GM21360 (cell line): ENCODE measurements around the gene SMIM36.
"Not testable (repeated sequence)": the region's sequence is repeated elsewhere in the genome, so short reads cannot be mapped to it uniquely, and the experiment has no call there.

Experiments
- ATAC-seq: cut with Tn5 transposase; IDR thresholded peaks from one replicate; pipeline ENCODE4 v1.9.1; 2021; ENCODE audit warnings: mild to moderate bottlenecking, moderate library complexity; ENCODE audit not compliant: unreplicated experiment

The SMIM36 gene

GRCh38 chr17:55436224-55437158, 74.8 kb downstream of the SMIM36 start:
- peak; percentile 26 for ATAC-seq

GRCh38 chr17:55435408-55435807, 75.8 kb downstream of the SMIM36 start:
- ATAC-seq: no peak

- no peak for ATAC-seq
Observed at GRCh38 chr17:55434721-55435120, 76.5 kb downstream of the SMIM36 start.

GRCh38 chr17:55433629-55434422, 77.4 kb downstream of the SMIM36 start:
- no peak for ATAC-seq

DNA sequence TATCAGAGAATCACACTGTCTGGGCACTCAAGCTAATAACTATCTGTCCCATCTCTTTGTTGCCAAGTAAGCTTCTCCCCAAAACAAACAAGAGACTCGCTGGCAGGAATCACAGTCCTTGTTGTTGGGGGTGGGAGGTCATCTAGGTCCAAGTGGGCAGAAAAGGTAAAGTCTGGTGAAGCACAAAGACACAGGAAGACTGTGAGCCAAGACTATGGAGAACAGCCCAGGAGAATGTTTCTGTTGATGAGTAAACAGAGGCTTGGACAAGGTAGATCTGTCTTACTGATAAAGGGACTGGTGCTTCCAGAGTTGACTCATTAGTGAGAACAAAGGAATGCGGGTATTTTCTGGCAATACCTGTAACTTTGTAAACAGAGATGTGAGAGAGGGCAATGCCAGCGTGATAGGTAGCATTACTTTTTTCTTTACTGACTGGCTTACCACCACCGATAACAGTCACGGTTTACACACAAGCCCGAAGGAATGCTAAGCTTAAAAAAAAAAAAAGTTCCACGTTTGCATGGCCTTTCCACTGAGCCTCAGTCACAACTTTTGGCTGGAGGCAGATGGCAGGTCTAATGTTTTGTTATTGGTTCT, 78.1 kb downstream of the SMIM36 start:
- no peak for ATAC-seq

- no peak for ATAC-seq
Observed at GRCh38 chr17:55432358-55433028, 78.8 kb downstream of the SMIM36 start.

DNA sequence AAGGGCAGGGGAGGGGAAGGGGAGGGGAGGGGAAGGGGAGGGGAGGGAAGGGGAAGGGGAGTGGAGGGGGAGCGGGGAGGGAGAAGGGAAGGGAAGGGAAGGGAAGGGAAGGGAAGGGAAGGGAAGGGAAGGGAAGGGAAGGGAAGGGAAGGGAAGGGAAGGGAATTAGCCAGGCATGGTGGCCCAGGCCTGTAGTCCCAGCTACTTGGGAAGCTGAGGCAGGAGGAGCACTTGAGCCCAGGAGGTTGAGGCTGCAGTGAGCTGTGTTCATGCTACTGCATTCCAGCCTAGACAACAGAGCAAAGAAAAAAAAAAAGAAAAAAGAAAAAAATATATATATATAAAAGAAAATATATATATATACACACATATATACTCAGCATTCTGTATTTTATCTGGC, 79.3 kb downstream of the SMIM36 start:
- ATAC-seq: not testable (repeated sequence)

- ATAC-seq: no peak
Observed at GRCh38 chr17:55430541-55431288, 80.5 kb downstream of the SMIM36 start.

DNA sequence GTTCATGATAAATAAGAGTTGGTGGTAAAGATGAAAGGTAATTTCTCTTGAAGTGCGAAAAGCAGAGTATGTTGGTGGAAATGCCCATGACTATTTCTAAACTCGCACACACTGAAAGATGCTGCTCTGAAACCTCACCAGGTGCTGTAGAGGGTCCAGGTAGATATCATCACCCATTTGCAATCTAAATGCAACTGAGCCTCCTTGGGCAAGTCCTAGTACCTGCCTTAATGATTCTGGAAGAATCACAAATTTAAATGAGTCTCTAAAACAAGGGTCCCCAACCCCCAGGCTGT, 83.7 kb downstream of the SMIM36 start:
- peak; percentile 8 for ATAC-seq

DNA sequence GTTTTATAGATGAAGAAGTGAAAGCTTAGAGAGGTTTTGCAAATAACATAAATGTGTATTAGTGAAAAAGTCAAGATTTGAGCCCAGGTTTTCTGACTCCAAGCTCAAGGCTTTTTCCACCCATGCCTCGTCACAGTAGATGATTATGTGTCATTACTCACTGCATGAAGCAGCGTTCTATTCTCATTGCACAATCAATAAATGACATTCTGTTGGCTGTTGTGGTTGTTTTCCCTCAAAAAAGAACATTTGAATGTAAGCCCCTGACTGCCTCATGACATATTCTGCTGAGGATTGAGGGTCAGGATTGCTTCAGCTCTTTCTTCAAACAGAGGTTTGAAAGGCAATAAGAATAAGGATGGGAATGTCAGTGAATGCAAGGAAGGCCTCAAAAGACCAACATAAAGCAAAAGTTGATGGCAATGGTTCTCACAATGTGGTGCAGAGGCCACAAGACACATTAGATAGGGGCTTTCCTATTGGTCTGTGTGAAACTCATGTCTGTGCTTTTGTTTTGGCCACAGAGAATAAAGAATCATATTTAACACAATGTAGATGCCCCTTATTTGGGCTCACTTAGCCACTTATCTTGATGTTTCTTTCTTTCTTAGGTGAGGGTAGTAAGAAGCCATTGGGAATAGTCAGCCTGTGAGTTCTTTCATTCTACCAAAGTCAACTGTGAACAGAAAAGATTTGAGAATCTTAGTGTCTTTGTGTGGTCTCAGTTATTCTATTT, 84.2 kb downstream of the SMIM36 start:
- ATAC-seq: peak; percentile 40

- no peak for ATAC-seq
Observed at GRCh38 chr17:55424893-55425540, 86.2 kb downstream of the SMIM36 start.

GRCh38 chr17:55423535-55423934, 87.7 kb downstream of the SMIM36 start:
- ATAC-seq: no peak

- ATAC-seq: not testable (repeated sequence)
Observed at GRCh38 chr17:55422828-55423164, 88.5 kb downstream of the SMIM36 start.

DNA sequence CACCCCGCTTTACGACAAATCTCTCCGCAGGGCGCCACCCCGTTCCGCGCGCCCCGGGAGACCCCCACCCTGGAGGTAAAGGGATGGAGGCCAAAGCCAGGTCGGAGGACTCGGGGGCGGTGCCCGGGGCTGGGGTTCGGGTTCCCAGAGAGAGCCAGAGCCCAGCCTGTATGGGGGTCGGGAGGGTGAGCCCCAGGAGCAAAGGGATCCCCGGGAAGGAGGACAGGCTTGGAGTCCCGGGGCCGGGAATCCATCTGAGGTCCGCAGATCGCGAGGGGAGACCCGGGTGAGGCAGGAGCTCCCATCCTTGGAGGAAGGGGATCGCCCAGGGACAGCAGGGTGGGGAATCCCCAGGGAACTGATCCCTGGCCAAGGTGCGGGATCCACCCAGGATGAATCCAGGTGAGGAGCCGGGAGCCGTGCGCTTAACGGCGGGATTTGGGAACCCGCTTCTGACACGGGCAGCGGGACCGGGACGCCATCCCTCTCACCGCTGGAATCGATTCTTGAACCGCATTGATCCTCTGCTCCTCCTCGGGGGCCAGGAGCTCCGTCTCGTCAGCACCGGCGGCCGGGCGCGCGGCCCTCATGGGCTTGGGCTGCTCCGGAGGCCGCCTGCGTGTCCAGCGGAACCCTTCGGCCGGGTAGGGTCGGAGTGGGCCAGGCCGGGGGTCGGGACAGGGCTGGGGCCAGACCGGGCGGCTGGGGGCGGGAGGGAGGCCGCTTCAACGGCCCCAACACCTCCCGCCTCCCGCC, 89.9 kb downstream of the SMIM36 start, which contains the start of gene MMD:
MMD (minus strand) TSS at position 657 of the 756 bp plus-strand sequence; CDS start at position 517, 140 bp downstream.
- ATAC-seq: peak; percentile 16

- ATAC-seq: no peak
Observed at GRCh38 chr17:55420776-55421178, 90.5 kb downstream of the SMIM36 start.

DNA sequence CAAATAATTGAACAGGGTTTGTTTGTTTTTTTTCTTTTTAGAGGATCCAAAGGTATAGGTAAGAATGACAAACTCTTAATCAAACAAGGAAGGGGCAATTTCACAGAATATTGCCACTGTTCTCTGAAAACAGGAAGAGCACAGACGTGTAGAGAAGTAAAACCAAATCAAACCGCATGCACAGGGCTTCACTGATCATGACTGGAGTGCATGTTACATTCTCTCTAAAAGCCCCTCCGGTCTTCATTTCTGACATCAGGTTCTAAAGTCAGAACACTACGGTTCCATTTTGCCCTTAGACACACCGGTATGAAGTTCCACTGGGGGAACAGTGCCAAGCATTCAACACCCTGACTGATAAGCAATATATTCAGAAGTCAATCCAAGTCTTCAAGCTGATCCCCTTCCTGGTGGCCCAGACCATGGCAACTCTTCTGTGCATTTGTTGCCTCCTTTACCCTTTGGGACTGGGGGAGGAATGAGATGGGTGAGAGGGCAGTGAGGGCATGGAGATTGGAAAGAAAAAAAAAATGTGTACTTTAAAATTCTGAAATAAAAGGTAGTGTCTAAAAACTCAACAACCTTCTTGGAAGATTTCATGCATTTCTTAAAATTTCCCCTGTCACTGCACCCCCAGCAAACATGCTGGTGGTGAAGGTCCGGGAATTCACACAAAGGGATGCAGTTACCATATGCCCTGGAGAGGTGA, 91.0 kb downstream of the SMIM36 start:
- ATAC-seq: peak; percentile 29

DNA sequence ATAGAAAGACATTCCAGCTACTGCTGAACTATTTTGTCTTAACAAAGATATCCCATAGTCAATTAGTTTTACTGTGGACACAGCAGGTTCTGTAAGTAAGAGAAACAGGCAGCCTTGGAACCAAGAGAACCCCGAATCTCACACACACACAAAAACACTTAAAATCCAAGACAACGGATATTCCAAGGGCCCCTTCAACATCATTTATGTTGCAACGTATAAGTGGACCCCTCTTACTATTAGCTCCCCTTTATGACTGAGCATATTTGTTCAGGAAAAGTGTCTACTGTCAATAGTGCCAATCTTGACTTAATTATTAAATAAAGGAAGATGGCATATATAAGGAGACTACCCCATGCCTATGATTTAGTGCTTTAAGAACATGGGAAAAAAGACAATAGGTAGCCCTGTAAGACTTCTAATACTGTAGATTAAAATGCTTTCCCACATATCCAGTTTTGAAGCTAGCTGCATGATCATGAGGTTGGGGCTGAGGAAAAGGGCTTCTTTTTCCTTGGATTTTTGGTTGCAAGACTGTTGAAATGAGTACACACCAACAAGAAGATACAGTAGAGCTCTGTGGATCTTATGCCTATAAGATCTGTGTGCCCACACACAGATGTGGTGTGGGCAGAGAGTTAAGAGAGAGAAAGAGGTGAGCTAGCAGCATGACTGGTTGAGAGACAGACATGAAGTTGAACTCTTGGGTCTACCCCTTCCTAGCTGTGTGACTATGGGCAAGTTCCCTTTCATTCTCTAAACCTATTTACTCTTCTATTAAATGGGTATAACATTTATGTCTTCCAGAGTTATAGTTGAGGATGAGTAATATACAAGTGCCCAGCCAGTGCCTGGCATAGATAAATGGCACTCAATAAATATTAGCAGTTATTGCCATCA, 92.6 kb downstream of the SMIM36 start:
- no peak for ATAC-seq
